NCI-H460 (cell line): ENCODE measurements around the gene AKR1A1. TPM values are rescaled to one million over a fixed set of nuclear protein-coding genes. Genes with fewer than 3 reads are reported as not detected.
"Not testable (repeated sequence)": the region's sequence is repeated elsewhere in the genome, so short reads cannot be mapped to it uniquely, and the experiment has no call there.

ENCODE experiments used
- DNase-seq: peaks from one replicate; pipeline ENCODE4 v3.0.0-alpha.2; 2016; ENCODE audit warnings: low read depth; ENCODE audit errors: extremely low read depth
- total RNA-seq: library from RNA; depleted of rRNA; stranded (reverse); fragments of >200 nt; shearing (Covaris generic); gene quantifications from 2 replicates; pipeline ENCODE4 v1.2.3, GENCODE V29; 2014

The AKR1A1 gene
- total RNA-seq, 1 experiment from 2014 or later: 85.0 TPM

DNA sequence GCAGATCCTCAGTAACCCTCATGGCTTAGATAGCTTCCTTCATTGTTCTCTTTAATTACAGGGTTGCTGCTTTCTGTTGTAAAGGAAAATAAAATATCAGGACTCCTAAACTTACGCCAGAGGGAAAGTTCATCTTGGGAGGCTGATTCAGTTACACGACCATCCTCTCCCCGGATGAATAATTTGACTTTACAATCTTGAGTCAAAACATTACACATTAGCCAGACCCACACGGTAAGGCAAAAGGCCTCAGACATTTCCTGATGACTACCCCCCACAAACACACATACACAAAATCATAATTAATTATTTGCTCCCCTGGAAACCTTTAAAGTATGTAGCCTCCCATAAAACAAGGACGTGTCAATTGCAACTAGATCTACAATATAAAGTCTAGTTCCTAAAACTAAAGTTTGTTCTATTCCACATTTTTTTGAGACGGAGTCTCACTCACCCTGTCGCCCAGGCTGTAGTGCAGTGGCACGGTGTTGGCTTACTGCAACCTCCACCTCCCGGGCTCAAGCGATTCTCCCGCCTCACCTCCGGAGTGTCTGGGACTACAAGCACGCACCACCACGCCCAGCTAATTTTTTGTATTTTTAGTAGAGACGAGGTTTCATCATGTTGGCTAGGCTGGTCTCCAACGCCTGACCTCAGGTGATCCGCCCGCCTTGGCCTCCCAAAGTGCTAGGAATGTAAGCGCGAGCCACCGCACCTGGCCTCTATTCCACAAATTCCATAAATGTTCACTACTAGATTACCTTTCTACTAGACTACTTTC lies 28.1 kb upstream of the AKR1A1 start:
- DNase-seq: peak; percentile 54

- not testable (repeated sequence) for DNase-seq
Observed at GRCh38 chr1:45523516-45523915, 27.1 kb upstream of the AKR1A1 start.

DNA sequence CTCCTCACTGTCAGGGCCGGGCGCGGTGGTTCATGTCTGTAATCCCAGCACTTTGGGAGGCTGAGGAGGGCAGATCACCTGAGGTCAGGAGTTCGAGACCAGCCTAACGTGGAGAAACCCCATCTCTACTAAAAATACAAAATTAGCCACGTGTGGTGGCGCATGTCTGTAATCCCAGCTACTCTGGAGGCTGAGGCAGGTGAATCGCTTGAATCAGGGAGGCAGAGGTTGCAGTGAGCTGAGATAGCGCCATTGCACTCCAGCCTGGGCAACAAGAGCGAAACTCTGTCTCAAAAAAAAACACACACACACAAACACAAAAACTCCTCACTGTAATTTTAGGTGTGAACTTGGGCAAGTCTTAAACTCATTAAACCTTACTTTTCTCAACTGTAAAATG lies 26.7 kb upstream of the AKR1A1 start:
- not testable (repeated sequence) for DNase-seq

- DNase-seq: no peak
Observed at GRCh38 chr1:45526135-45526644, 24.4 kb upstream of the AKR1A1 start.

GRCh38 chr1:45530632-45531135 lies 19.9 kb upstream of the AKR1A1 start:
- no peak for DNase-seq

- DNase-seq: no peak
Observed at GRCh38 chr1:45531873-45532272, 18.8 kb upstream of the AKR1A1 start.

DNA sequence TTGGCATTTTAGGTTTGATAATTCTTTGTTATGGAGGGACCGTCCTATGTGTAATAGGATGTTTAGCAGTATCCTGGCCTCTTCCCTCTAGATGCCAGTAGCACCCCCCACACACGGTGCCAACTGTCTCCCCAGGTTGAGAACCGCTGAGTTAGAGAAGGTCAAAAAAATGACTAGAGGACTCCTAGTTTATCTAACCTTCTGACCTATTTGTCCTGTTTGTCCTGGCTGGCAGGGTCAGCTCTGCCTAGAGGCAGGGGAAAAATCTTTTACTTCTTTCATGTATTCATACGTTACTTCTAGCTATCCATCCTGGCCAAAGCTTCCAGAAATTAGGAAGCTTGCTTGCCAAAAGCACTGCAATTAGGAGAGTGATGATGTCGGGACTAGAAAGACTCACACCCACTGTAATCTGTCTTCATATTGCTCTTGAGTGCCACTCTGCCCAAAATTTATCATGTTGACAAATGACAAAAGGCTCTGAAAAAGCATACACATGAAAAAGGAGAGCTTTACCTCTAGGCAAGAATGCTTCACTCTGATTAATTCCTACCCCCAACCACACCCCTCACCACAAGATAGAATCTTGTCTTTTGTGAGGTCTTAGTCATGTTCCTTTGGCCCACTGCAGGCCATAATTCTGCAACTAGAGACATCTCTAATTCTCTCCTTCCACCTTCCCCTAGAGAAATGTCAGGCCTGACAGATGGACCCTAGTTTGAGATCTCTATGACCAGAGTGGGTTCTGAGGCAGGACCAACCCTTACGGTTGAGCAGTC lies 14.4 kb upstream of the AKR1A1 start:
- no peak for DNase-seq

DNA sequence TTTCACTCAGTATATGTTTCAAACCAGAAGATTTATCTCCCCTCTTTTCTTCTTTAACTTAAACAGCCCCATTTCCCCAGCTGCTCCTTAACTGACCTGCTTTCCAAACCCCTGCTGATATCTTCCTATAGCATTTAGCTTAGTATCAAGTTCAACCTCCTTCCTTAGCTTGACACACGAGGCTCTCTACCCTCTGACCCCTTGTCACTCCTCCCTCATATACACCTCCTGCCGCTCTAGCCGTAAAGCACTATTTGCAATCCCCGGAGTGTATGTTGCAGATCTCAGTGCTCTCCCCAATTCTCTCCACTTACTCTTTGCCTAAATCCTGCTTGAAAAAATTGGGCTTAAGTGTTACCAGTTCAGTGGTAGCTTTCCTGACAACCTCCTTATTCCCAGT lies 13.7 kb upstream of the AKR1A1 start:
- DNase-seq: no peak

- no peak for DNase-seq
Observed at GRCh38 chr1:45541193-45541592, 9.4 kb upstream of the AKR1A1 start.

GRCh38 chr1:45542591-45542990 lies 8.0 kb upstream of the AKR1A1 start:
- no peak for DNase-seq

GRCh38 chr1:45543581-45544417 lies 6.8 kb upstream of the AKR1A1 start:
- no peak for DNase-seq

DNA sequence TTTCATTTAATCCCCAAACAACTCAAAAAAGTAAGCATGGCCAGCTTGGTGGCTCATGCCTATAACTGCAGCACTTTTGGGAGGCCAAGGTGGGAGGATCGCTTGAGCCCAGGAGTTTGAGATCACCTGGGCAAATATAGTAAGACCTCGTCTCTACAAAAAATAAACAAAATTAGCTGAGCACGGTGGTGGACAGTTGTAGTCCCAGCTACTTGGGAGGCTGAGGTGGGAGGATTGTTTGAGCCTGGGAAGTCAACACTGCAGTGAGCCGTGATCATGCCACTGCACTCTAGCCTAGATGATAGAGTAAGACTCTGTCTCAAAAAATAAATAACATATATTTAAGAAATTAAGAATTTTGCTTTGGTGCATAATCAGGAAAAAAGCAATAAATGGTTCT lies 6.1 kb upstream of the AKR1A1 start:
- no peak for DNase-seq

DNA sequence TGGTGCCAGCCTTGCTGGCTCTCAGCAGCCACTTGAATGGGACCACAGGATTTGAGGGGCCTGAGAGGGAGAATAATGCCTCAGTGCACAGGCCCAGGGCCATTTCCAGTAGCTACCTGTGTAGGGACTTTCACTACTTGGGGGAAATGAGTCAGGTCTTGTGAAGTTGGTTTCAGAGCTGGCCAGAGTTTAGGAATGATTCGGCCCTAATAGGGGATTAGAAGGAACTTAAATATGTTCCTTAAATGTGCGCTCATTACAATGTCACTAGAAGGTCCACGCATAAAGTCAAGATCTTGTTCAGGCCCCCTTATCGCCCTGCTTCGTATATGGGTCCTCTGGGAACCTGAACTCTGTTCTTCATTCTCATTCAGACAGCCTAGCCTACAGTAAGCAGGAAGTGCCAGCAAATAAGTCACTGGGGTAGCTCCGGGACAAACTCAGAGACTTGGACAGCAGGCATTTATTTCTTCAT lies 5.6 kb upstream of the AKR1A1 start:
- no peak for DNase-seq

- no peak for DNase-seq
Observed at GRCh38 chr1:45545553-45546310, 4.9 kb upstream of the AKR1A1 start.

DNA sequence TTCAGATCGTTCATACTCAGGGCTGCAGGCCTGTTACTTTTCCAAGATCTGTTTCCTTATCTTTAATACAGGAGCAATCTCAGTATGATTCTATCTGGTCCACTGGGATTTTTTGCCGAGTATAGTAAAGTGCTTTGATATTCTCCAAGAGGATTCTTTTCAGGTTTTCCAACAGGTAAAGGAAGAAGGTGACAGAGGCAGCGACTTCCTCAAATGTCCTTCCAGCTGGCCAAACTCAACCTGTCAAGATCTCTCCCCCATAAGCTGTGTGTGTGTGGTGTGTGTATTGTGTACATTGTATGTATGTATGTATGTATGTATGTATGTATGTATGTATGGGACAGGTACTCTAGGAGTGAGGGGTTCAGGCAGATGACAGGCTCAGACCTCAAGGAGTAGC lies 1.1 kb downstream of the AKR1A1 start:
- DNase-seq: no peak

- DNase-seq: no peak
Observed at GRCh38 chr1:45552331-45552730, 1.7 kb downstream of the AKR1A1 start.

- DNase-seq: no peak
Observed at GRCh38 chr1:45554198-45554597, 3.6 kb downstream of the AKR1A1 start.

DNA sequence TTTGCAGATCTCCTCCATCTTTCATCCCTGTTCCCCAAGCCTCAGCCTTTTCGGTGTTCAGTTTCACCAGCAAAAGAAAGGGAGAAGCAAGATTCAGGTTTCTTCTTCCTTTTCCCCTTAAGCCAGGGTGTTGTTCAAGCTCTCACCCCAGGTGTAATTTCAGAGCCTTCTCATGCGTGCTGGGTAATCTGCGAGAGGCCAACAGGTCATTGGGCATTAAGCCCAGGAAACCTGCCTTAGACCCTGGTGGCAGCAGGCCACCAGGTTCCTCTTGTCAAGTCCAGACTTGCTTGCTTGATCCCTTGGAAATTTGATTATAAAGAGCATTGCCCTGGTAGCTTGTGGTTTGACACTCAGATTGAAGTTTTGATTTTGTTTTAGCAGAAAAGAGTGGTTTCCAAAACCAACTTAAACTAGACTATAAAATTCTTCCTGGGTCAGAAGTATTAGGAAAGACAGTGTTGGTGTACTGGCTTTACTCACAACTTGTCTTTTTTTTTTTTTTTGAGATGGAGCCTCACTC lies 6.9 kb downstream of the AKR1A1 start:
- DNase-seq: no peak

DNA sequence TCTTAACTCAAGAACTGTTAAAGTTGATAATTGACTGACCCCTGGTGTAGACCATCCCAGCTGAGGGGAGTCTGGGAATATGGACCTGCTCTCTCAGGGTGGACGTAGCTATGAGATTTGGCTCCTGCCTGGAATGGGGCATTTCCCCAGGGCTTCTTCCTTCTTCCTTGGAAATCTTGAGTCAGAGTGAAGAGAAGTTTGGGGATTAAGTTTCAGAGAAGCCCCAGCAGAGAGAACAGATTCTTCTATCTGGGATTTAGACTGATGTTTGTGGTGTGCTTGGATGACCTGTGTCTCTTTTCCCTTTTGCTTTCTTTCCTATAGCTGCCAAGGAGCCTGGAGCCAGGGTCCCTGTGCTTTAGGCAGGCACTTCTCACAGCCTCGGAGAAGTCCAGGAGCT lies 13.2 kb downstream of the AKR1A1 start:
- no peak for DNase-seq

GRCh38 chr1:45566722-45567121 lies 16.1 kb downstream of the AKR1A1 start:
- no peak for DNase-seq
